AG09319 (cell line): ENCODE data around the gene AKR1C2.
"Not testable (repeated sequence)": the region's sequence is repeated elsewhere in the genome, so short reads cannot be mapped to it uniquely, and the experiment has no call there.

ENCODE experiments used
- DNase-seq: peaks from one replicate; pipeline ENCODE4 v3.0.0-alpha.2; 2010; ENCODE audit warnings: low read depth; ENCODE audit errors: extremely low read depth
- TF ChIP-seq, protein P1 (sequence below): IDR thresholded peaks from 2 replicates; pipeline ENCODE4 v1.5.1; 2011; ENCODE audit warnings: low read depth, mild to moderate bottlenecking, inconsistent platforms, low read length, moderate library complexity

AKR1C2 gene

GRCh38 chr10:5003127-5004029, at the start of gene AKR1C2:
Gene AKR1C2 (minus strand): TSS chr10:5003857. CDS start chr10:5003835, 22 bp downstream.
- not testable (repeated sequence) for DNase-seq

- not testable (repeated sequence) for DNase-seq
Measured at GRCh38 chr10:5052951-5053500, 49.4 kb upstream of the AKR1C2 start.

- no peak for DNase-seq
- TF ChIP-seq, protein P1, sequence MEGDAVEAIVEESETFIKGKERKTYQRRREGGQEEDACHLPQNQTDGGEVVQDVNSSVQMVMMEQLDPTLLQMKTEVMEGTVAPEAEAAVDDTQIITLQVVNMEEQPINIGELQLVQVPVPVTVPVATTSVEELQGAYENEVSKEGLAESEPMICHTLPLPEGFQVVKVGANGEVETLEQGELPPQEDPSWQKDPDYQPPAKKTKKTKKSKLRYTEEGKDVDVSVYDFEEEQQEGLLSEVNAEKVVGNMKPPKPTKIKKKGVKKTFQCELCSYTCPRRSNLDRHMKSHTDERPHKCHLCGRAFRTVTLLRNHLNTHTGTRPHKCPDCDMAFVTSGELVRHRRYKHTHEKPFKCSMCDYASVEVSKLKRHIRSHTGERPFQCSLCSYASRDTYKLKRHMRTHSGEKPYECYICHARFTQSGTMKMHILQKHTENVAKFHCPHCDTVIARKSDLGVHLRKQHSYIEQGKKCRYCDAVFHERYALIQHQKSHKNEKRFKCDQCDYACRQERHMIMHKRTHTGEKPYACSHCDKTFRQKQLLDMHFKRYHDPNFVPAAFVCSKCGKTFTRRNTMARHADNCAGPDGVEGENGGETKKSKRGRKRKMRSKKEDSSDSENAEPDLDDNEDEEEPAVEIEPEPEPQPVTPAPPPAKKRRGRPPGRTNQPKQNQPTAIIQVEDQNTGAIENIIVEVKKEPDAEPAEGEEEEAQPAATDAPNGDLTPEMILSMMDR: no peak
Measured at GRCh38 chr10:5047912-5048628, 44.4 kb upstream of the AKR1C2 start.

DNA sequence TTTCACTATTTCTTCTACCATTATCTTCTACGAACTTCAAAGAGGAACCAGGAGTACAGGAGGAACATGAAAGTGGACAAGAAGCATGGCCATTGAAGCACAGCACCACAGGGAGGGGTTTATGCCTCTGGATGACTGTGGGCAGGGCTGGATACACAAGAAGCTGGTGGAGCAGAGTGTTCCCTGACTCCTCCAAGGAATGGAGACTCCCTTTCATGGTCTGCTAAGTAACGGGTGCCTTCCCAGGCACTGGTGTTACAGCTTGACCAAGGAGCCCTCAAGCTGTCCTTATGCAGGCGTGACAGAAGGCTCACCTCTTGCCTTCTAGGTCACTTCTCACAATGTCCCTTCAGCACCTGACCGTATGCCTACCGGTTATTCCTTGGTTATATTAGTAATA, 43.4 kb upstream of the AKR1C2 start:
- DNase-seq: not testable (repeated sequence)

GRCh38 chr10:5046410-5046809, 42.8 kb upstream of the AKR1C2 start:
- DNase-seq: no peak
- TF ChIP-seq, protein P1: no peak

- no peak for DNase-seq
- TF ChIP-seq, protein P1: no peak
Measured at GRCh38 chr10:5045095-5045494, 41.4 kb upstream of the AKR1C2 start.

GRCh38 chr10:5043716-5044115, 40.1 kb upstream of the AKR1C2 start:
- DNase-seq: no peak
- TF ChIP-seq, protein P1: no peak

DNA sequence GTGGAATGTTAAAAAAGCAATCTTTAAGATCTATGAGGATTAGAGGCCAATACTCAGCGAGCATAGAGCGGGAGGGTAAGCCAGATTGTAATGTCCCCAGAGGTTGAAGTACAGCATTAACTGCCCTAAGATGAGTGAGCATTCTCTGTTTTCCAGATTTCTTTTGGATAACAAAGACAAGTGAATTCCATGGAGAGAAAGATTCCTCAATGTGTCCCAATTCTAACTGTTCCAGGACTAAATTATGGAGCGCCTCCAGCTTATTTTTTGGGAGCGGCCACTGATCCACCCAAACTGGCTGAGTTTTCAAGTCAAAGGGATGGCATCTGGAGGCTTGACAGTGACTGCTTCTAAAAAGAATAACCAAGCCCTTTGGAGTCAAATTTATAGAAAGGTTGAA, 39.3 kb upstream of the AKR1C2 start:
- TF ChIP-seq, protein P1: no peak
- DNase-seq: no peak
